ENCODE data around the gene SLC26A6.

GRCh38 chr3:48581621-48582481 lies 53.4 kb downstream of the SLC26A6 start:
- TF ChIP-seq CTCF (IDR thresholded peaks at IDR 0.05) (no peak), POLR2A (IDR thresholded peaks at IDR 0.05) (no peak)

Measured in esophagus squamous epithelium (tissue), 4 donors.